Smooth muscle cell (in vitro differentiated cells): ENCODE data around the gene RAI1. TPM values are rescaled to one million over a fixed set of nuclear protein-coding genes. Genes with fewer than 3 reads are reported as not detected.

ENCODE experiments used
- DNase-seq: peaks from one replicate; lab custom pipeline; 2025; ENCODE audit not compliant: unreplicated experiment; lab: John Stamatoyannopoulos, UW
- H2AFZ ChIP-seq: fragments of 200-600 bp; sonication (generic); 2 replicates; pipeline ENCODE4 v1.6.0; 2016; ENCODE audit warnings: antibody characterized with exemption, low read depth, mild to moderate bottlenecking
- H3F3A ChIP-seq: fragments of 200-600 bp; sonication (generic); 2 replicates; pipeline ENCODE4 v1.6.0; 2017; ENCODE audit warnings: antibody characterized with exemption, low read depth
- H3K27ac ChIP-seq: fragments of 200-600 bp; sonication (generic); 2 replicates; pipeline ENCODE4 v1.5.1; 2016; ENCODE audit warnings: low read depth, mild to moderate bottlenecking
- H3K27me3 ChIP-seq: fragments of 200-600 bp; sonication (generic); 2 replicates; pipeline ENCODE4 v1.6.1; 2016; ENCODE audit warnings: low read depth, mild to moderate bottlenecking
- H3K36me3 ChIP-seq: fragments of 200-600 bp; sonication (generic); 2 replicates; pipeline ENCODE4 v1.5.1; 2016; ENCODE audit warnings: low read depth
- H3K4me1 ChIP-seq: fragments of 200-600 bp; sonication (generic); 2 replicates; pipeline ENCODE4 v1.5.1; 2016; ENCODE audit warnings: low read depth
- H3K4me2 ChIP-seq: fragments of 200-600 bp; sonication (generic); 2 replicates; pipeline ENCODE4 v1.6.0; 2016; ENCODE audit warnings: mild to moderate bottlenecking
- H3K4me3 ChIP-seq: fragments of 200-600 bp; sonication (generic); 2 replicates; pipeline ENCODE4 v1.5.1; 2016; ENCODE audit warnings: mild to moderate bottlenecking
- H3K79me2 ChIP-seq: fragments of 200-600 bp; sonication (generic); 2 replicates; pipeline ENCODE4 v1.6.0; 2016; ENCODE audit warnings: low read depth, mild to moderate bottlenecking
- H3K9ac ChIP-seq: fragments of 200-600 bp; sonication (generic); 2 replicates; pipeline ENCODE4 v1.6.0; 2016; ENCODE audit warnings: low read depth
- H3K9me3 ChIP-seq: fragments of 200-600 bp; sonication (generic); replicated peaks from 2 replicates; pipeline ENCODE4 v1.5.1; 2016; ENCODE audit warnings: low read depth
- H4K20me1 ChIP-seq: fragments of 200-600 bp; sonication (generic); 2 replicates; pipeline ENCODE4 v1.6.0; 2016; ENCODE audit warnings: low read depth
- CTCF ChIP-seq: fragments of 200-600 bp; sonication (generic); IDR thresholded peaks from 2 replicates; pipeline ENCODE4 v1.5.1; 2017; ENCODE audit warnings: borderline replicate concordance, mild to moderate bottlenecking, antibody characterized with exemption; ENCODE audit not compliant: insufficient read depth, poor library complexity, severe bottlenecking
- WGBS: methylation state at CpG from one replicate; pipeline ENCODE4 v1.1.7; 2016; ENCODE audit warnings: low lambda C conversion rate; 5-methylcytosine and 5-hydroxymethylcytosine counted together
- polyA plus RNA-seq: library from polyadenylated mRNA; unstranded; fragments of >200 nt; fragmentation: Nextera tagmentation; extraction: Ambion mirVana; gene quantifications from 2 replicates; pipeline ENCODE4 v1.2.1, GENCODE V29; 2016
- total RNA-seq: library from RNA; depleted of rRNA; stranded (reverse); fragments of >200 nt; gene quantifications from 2 replicates; pipeline ENCODE4 v1.2.3, GENCODE V29; 2014

Gene RAI1
- total and polyA plus RNA-seq, 2 experiments from 2014 or later, result 11.1 to 17.6 TPM

GRCh38 chr17:17767887-17768418, 86.7 kb downstream of the RAI1 start:
- Histone ChIP-seq H3K79me2 (peaks cover 83% of the 10 kb centered on the region), H3K9me3 (no peaks in the 10 kb centered on the region), H3K27ac (no peak overlapping the region), H4K20me1 (peaks cover 100% of the 10 kb centered on the region), H3K4me1 (peaks cover 42% of the 10 kb centered on the region), H3K36me3 (no peaks in the 10 kb centered on the region), H3K4me2 (no peak overlapping the region), H3K9ac (no peak overlapping the region), H3K4me3 (no peak overlapping the region), H3F3A (no peaks in the 10 kb centered on the region), H3K27me3 (no peaks in the 10 kb centered on the region), H2AFZ (no peak overlapping the region)
- TF ChIP-seq CTCF, result no peak
- DNase-seq, result no peak
- WGBS, result 93% methylated on average over 6 of the region's 6 CpGs

GRCh38 chr17:17768424-17769088, 87.3 kb downstream of the RAI1 start:
- Histone ChIP-seq H2AFZ (no peak overlapping the region), H3K4me3 (no peak overlapping the region), H3K36me3 (no peaks in the 10 kb centered on the region), H4K20me1 (peaks cover 100% of the 10 kb centered on the region), H3K4me2 (no peak overlapping the region), H3K27me3 (no peaks in the 10 kb centered on the region), H3F3A (no peaks in the 10 kb centered on the region), H3K9me3 (no peaks in the 10 kb centered on the region), H3K9ac (no peak overlapping the region), H3K79me2 (peaks cover 83% of the 10 kb centered on the region), H3K27ac (no peak overlapping the region), H3K4me1 (peaks cover 40% of the 10 kb centered on the region)
- no peak for TF ChIP-seq CTCF
- DNase-seq, result no peak
- WGBS, result 94% methylated on average over 14 of the region's 14 CpGs

GRCh38 chr17:17769869-17770631, 88.8 kb downstream of the RAI1 start:
- H3F3A ChIP-seq, result peaks cover 5% of the 10 kb centered on the region
- peaks cover 100% of the 10 kb centered on the region for H4K20me1 ChIP-seq
- DNase-seq, result no peak
- 74% methylated on average over 18 of the region's 25 CpGs for WGBS
- no peak for TF ChIP-seq CTCF
- H3K27ac ChIP-seq, result no peak overlapping the region
- H3K4me2 ChIP-seq, result no peak overlapping the region
- H3K36me3 ChIP-seq, result no peaks in the 10 kb centered on the region
- H3K9ac ChIP-seq, result no peak overlapping the region
- H3K9me3 ChIP-seq, result no peaks in the 10 kb centered on the region
- H3K4me1 ChIP-seq, result peaks cover 40% of the 10 kb centered on the region
- H3K79me2 ChIP-seq, result peaks cover 91% of the 10 kb centered on the region
- H2AFZ ChIP-seq, result no peak overlapping the region
- no peak overlapping the region for H3K4me3 ChIP-seq
- no peaks in the 10 kb centered on the region for H3K27me3 ChIP-seq
